GM12864 (cell line): ENCODE data around the gene CCR9.

Experiments
- DNase-seq: peaks from one replicate; pipeline ENCODE4 v3.0.0-alpha.2; 2011; ENCODE audit warnings: low read depth
- H3K4me3 ChIP-seq: 2 replicates; pipeline ENCODE4 v1.5.1; 2011; ENCODE audit warnings: mild to moderate bottlenecking, low read depth, low read length, control low read depth
- CTCF ChIP-seq: IDR thresholded peaks from 2 replicates; pipeline ENCODE4 v1.5.1; 2011; ENCODE audit warnings: low read depth, mild to moderate bottlenecking, moderate library complexity, low read length, control low read depth, inconsistent platforms; ENCODE audit errors: missing control alignments

The CCR9 gene

GRCh38 chr3:45936261-45936660 lies 49.9 kb downstream of the CCR9 start:
- TF ChIP-seq CTCF: no peak
- H3K4me3 ChIP-seq: no peak overlapping the region
- no peak for DNase-seq

- no peak overlapping the region for H3K4me3 ChIP-seq
- DNase-seq: no peak
- TF ChIP-seq CTCF: no peak
These were observed 51.1 kb downstream of the CCR9 start for GRCh38 chr3:45937206-45938042.

DNA sequence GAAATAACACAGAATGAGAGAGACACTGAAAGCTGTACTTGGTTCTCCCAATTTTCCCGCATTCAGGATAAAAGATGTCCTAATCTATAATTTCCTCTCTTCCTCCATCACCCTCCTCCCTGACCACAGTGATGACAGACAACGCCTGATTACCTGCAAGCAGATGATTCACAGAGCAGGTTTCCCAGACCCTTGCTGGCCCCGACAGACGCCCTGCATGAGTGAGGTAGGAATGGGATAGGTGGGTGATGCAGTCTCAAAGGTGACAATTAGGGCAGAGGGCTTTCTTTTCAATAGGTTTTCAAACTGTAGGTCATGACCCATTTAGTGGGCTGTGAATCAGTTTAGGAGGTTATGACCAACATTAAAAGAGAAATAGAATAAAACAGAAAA lies 51.7 kb downstream of the CCR9 start:
- no peak overlapping the region for H3K4me3 ChIP-seq
- TF ChIP-seq CTCF: no peak
- DNase-seq: no peak

GRCh38 chr3:45938864-45939263 lies 52.5 kb downstream of the CCR9 start:
- H3K4me3 ChIP-seq: no peak overlapping the region
- peak; percentile 82 for DNase-seq
- TF ChIP-seq CTCF: peak; percentile 97

GRCh38 chr3:45939341-45939771 lies 53.0 kb downstream of the CCR9 start:
- H3K4me3 ChIP-seq: no peak overlapping the region
- no peak for TF ChIP-seq CTCF
- no peak for DNase-seq

DNA sequence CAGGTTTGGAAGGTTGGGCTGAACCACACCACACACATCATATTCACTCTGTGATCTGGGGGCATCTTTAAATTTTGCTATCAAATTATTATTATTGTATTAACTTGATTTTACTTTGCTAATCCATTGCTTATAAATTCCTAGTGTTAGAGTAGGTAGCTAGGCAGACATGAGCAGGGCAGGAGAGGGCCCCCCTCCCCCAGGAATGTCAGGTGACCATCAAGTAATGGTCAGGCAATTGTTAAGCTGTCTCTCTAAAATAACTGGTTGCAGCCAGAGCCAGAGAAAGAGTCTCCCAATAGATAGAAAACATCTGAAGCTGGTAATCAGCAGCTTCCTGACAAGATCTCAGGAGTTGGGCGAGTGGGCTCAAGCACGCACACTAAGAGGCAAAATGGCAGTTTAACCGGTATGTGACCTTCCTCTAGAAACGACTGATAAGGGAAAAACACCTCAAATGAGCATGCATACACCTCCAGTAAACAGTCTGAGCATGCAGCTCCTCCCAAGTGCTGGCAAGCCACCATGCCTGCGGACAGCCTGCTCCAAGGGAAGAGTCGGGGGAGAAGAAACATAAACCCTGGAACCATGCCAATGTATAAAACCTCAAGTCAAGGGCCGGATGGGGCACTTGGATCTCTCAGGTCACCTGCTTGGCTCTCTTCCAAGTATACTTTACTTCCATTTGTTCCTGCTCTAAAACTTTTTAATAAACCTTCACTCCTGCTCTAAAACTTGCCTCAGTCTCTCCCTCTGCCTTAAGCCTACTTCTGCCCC lies 53.8 kb downstream of the CCR9 start:
- no peak overlapping the region for H3K4me3 ChIP-seq
- DNase-seq: no peak
- no peak for TF ChIP-seq CTCF
